HG03280 (cell line): ENCODE data around the gene VEPH1.

ENCODE experiments used
- ATAC-seq: cut with Tn5 transposase; IDR thresholded peaks from one replicate; pipeline ENCODE4 v1.9.1; 2021; ENCODE audit warnings: mild to moderate bottlenecking, moderate library complexity; ENCODE audit not compliant: unreplicated experiment

Gene VEPH1

GRCh38 chr3:157502916-157503595 lies at the start of gene VEPH1:
TSS of gene VEPH1 (minus strand) at chr3:157503416. CDS start at chr3:157495349, 8,067 bp downstream.
- no peak for ATAC-seq

- ATAC-seq = no peak
These were observed 48.7 kb upstream of the VEPH1 start for GRCh38 chr3:157551961-157552360.

- no peak for ATAC-seq
These were observed 46.3 kb upstream of the VEPH1 start for GRCh38 chr3:157549498-157549897.

- ATAC-seq = no peak
These were observed 41.4 kb upstream of the VEPH1 start for GRCh38 chr3:157544501-157545130.

GRCh38 chr3:157543501-157544035 lies 40.4 kb upstream of the VEPH1 start:
- ATAC-seq = no peak

GRCh38 chr3:157542711-157543500 lies 39.7 kb upstream of the VEPH1 start:
- ATAC-seq = no peak

- no peak for ATAC-seq
These were observed 38.5 kb upstream of the VEPH1 start for GRCh38 chr3:157541506-157542236.

GRCh38 chr3:157540656-157541055 lies 37.4 kb upstream of the VEPH1 start:
- no peak for ATAC-seq

- no peak for ATAC-seq
These were observed 32.5 kb upstream of the VEPH1 start for GRCh38 chr3:157535667-157536066.

- no peak for ATAC-seq
These were observed 31.5 kb upstream of the VEPH1 start for GRCh38 chr3:157534725-157535161.

GRCh38 chr3:157533298-157534070 lies 30.3 kb upstream of the VEPH1 start:
- no peak for ATAC-seq

- peak; percentile 89 for ATAC-seq
These were observed 29.5 kb upstream of the VEPH1 start for GRCh38 chr3:157532529-157533297.

GRCh38 chr3:157531771-157532170 lies 28.6 kb upstream of the VEPH1 start:
- ATAC-seq = no peak

- ATAC-seq = no peak
These were observed 28.1 kb upstream of the VEPH1 start for GRCh38 chr3:157531301-157531660.

GRCh38 chr3:157530637-157531300 lies 27.6 kb upstream of the VEPH1 start:
- ATAC-seq = no peak

- no peak for ATAC-seq
These were observed 26.5 kb upstream of the VEPH1 start for GRCh38 chr3:157529751-157530150.

GRCh38 chr3:157529085-157529484 lies 25.9 kb upstream of the VEPH1 start:
- ATAC-seq = no peak

GRCh38 chr3:157527131-157527881 lies 24.1 kb upstream of the VEPH1 start:
- no peak for ATAC-seq
